Stimulated activated CD4-positive, alpha-beta T cell treated with anti-CD3 and anti-CD28 coated beads, Interleukin-4, amount 100 ng/mL, for 24 hours (primary cell): ENCODE data around the gene GNL3L.
"Not testable (repeated sequence)": the region's sequence is repeated elsewhere in the genome, so short reads cannot be mapped to it uniquely, and the experiment has no call there.

Experiments used
- DNase-seq: peaks from one replicate; pipeline ENCODE4 v3.0.0-alpha.2; 2020

The GNL3L gene

DNA sequence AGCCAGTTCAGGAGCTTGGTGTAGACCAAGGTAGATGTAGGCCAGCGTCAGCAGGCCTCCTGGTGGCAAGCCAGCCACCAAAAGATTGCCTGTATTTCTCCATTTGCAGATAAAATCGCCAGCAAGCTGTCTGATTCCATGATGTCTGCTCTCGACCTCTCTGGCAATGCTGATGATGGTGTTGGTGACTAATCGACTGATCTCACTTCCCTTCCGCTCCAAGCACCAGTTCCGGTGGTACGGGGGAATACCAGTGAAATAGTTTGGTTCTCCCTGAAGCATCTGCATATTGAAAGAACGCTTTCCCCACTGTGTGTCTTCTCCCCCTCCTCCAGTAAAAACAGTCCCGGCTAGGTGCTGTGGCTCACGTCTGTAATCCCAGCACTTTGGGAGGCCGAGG, 30.4 kb downstream of the GNL3L start:
- no peak for DNase-seq

DNA sequence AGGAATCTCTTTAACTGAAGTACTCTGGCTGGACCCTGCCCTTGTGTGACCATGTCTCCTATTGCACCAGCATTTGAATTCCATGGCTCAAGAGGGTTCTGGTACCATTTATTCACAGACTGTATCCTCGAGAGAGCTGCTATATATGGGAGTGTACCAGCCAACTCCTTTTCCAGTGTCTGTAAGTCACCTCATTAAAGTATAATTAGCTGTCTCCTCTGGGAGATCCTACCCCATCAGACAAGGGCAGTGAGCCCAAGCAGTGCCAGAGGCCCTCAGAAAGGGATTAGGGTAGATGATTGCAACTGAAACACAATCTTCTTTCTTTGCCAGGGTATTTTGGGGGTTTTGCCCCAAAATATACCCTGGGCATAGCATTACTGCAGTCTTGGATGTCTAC, 31.6 kb downstream of the GNL3L start:
- DNase-seq, result no peak

DNA sequence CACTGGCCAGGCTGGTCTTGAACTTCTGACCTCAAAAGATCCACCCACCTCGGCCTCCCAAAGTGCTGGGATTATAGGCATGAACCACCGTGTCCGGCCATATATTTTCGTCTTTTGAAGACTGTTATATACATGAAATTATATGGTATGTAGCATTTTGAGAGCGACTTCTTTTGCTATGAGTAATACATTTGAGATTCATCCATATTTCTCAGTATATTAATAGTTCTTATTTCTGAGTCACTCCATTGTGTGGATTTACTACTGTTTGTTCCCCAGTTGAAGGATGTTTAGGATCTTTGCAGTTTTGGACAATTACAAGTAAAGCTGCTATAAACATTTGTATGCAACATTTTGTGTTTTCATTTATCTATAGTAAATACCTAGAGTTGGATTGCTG, 34.9 kb downstream of the GNL3L start:
- DNase-seq, result no peak

DNA sequence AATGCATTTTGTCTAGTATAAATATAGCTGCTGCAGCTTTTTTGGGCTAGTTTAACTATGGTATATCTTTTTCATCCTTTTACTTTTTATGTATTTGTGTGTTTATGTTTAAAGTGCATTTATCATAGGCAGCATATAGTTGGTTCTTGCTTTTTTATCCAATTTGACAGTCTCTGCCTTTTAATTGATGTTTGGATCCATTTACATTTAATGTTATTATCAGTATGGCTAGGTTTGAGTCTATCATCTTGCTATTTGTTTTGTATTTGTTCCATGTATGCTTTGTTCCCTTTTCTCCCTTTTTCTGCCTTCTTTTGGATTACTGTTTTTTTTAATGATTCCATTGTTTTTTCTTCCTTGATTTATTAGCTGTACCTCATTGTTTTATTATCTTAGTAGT, 40.3 kb downstream of the GNL3L start:
- no peak for DNase-seq

DNA sequence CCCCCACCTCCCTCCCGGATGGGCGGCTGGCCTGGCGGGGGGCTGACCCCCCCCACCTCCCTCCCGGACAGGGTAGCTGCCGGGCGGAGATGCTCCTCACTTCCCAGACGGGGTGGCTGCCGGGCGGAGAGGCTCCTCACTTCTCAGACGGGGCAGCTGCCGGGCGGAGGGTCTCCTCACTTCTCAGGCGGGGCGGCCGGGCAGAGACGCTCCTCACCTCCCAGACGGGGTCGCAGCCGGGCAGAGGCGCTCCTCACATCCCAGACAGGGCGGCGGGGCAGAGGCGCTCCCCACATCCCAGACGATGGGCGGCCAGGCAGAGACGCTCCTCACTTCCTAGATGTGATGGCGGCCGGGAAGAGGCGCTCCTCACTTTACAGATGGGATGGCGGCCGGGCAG, 42.6 kb downstream of the GNL3L start:
- not testable (repeated sequence) for DNase-seq

DNA sequence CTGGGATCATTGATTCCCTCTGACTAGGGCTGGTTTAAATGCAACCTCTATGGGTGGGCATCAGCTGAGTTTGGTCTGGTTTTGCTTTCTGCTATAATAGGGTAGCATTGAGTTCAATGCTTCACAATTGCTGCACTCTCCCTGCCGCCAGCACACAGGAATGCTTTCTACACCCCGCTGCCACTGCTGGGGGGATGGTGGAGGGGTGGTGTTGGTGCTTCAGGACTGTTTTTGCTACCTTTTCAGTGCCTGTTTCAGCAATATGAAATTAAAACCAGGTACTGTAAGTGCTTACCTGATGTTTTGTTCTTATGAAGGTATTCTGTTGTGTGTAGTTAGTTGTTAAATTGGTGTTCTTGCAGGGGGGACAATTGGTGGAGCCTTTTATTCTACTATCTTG, 67.7 kb downstream of the GNL3L start:
- DNase-seq, result no peak

DNA sequence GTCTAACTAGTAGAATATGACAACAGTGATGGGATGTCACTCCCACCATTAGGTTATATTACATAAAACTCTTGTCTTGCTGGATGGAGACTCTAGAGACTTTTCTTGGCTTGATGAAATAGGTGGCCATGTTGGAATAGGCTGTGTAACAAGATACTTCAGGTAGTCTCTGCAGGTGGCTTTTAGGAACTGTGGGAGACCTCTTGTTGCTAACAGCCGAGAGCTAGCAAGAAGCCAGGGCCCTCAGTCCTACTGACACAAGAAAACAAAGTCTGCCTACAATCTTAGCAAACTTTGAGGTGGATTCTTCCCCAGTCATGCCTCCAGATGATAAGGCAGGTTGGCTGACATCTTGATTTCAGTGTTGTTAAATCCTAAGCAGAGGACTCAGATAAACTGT, 72.5 kb downstream of the GNL3L start:
- no peak for DNase-seq
